Measurements from ENCODE around the gene LITAF. TPM values are rescaled to one million over a fixed set of nuclear protein-coding genes. Genes with fewer than 3 reads are reported as not detected.
"Not testable (repeated sequence)": the region's sequence is repeated elsewhere in the genome, so short reads cannot be mapped to it uniquely, and the experiment has no call there.

Gene LITAF
- total RNA-seq, 4 donors from 2014 or later = 54.8 to 73.0 (median 65.3) TPM

- Histone ChIP-seq H3K9me3 (no peaks in the 10 kb centered on the region), H3K4me1 (peaks cover 0 to 80% (median 41%) of the 10 kb centered on the region in 4 donors), H3K36me3 (peaks cover 0 to 2% (median 0%) of the 10 kb centered on the region in 3 donors), H3K27me3 (no peaks in the 10 kb centered on the region), H3K27ac (peak overlapping the region; percentile 68 to 90 (median 80)), H3K4me3 (no peak overlapping the region)
- no peak for TF ChIP-seq EP300 (IDR thresholded peaks at IDR 0.05)
- no peak for TF ChIP-seq CTCF (IDR thresholded peaks at IDR 0.05)
- TF ChIP-seq POLR2A (IDR thresholded peaks at IDR 0.05) = no peak
- WGBS, 2 donors = 76 to 89% methylated on average over 3 of the region's 3 CpGs
- no peak for DNase-seq (ENCODE audit: low spot score in 2 of 2)
Observed at GRCh38 chr16:11561856-11562255, 24.9 kb downstream of the LITAF start.

- TF ChIP-seq EP300 (IDR thresholded peaks at IDR 0.05) (no peak), CTCF (IDR thresholded peaks at IDR 0.05) (no peak), POLR2A (IDR thresholded peaks at IDR 0.05) (no peak)
- Histone ChIP-seq H3K4me1 (peaks cover 0 to 78% (median 41%) of the 10 kb centered on the region in 4 donors), H3K36me3 (peaks cover 0 to 3% (median under 1%) of the 10 kb centered on the region in 3 donors), H3K27me3 (no peaks in the 10 kb centered on the region), H3K27ac (peak overlapping the region; percentile 68 to 90 (median 80)), H3K4me3 (no peak overlapping the region), H3K9me3 (peaks cover 0 to 2% (median 0%) of the 10 kb centered on the region in 4 donors)
- DNase-seq (ENCODE audit: low spot score in 2 of 2) = no peak
- WGBS, 2 donors = 40 to 51% methylated on average over 4 of the region's 4 CpGs
Observed at GRCh38 chr16:11561454-11561805, 25.3 kb downstream of the LITAF start.

GRCh38 chr16:11560701-11561453 lies 25.8 kb downstream of the LITAF start:
- Histone ChIP-seq H3K9me3 (peaks cover 0 to 8% (median 0%) of the 10 kb centered on the region in 4 donors), H3K27ac (peak overlapping the region; percentile 68 to 90 (median 80)), H3K36me3 (peaks cover 0 to 8% (median 6%) of the 10 kb centered on the region in 3 donors), H3K4me1 (peaks cover 0 to 78% (median 41%) of the 10 kb centered on the region in 4 donors), H3K4me3 (no peak overlapping the region), H3K27me3 (no peaks in the 10 kb centered on the region)
- peak; percentile 32 to 50 for DNase-seq (ENCODE audit: low spot score in 2 of 2)
- WGBS, 2 donors = 26 to 29% methylated on average over 21 of the region's 21 CpGs
- TF ChIP-seq CTCF (IDR thresholded peaks at IDR 0.05) (no peak), POLR2A (IDR thresholded peaks at IDR 0.05) (no peak), EP300 (IDR thresholded peaks at IDR 0.05) (peak in 1 of 2 donors; percentile 54)

GRCh38 chr16:11558308-11558823 lies 28.4 kb downstream of the LITAF start:
- Histone ChIP-seq H3K4me1 (peaks cover 0 to 65% (median 37%) of the 10 kb centered on the region in 4 donors), H3K27ac (peak overlapping the region; percentile 65 to 90 (median 80)), H3K36me3 (peaks cover 0 to 25% (median 19%) of the 10 kb centered on the region in 3 donors), H3K9me3 (peaks cover 0 to 10% (median 0%) of the 10 kb centered on the region in 4 donors)
- 66 to 69% methylated on average over 6 of the region's 6 CpGs for whole genome bisulfite sequencing, 2 donors
- not testable (repeated sequence) for H3K27me3 ChIP-seq; H3K4me3 ChIP-seq; DNase-seq (ENCODE audit: low spot score in 2 of 2)

GRCh38 chr16:11557801-11558200 lies 28.9 kb downstream of the LITAF start:
- Histone ChIP-seq H3K4me3 (no peak overlapping the region), H3K9me3 (peaks cover 0 to 10% (median 0%) of the 10 kb centered on the region in 4 donors), H3K27me3 (no peaks in the 10 kb centered on the region), H3K4me1 (peaks cover 0 to 65% (median 41%) of the 10 kb centered on the region in 4 donors), H3K36me3 (peaks cover 0 to 31% (median 19%) of the 10 kb centered on the region in 3 donors), H3K27ac (peak overlapping the region; percentile 65 to 90 (median 80))
- 7 to 12% methylated on average over 6 of the region's 6 CpGs for WGBS, 2 donors
- peak; percentile 38 to 47 for DNase-seq (ENCODE audit: low spot score in 2 of 2)
- TF ChIP-seq EP300 (IDR thresholded peaks at IDR 0.05) = peak in 1 of 2 donors; percentile 85
- TF ChIP-seq POLR2A (IDR thresholded peaks at IDR 0.05) = peak in 1 of 2 donors; percentile 22
- TF ChIP-seq CTCF (IDR thresholded peaks at IDR 0.05) = no peak
